IMR-90 (cell line): Measurements from ENCODE around the gene TLCD2. TPM values are rescaled to one million over a fixed set of nuclear protein-coding genes. Genes with fewer than 3 reads are reported as not detected.

Experiments
- ATAC-seq: fragments of 200-7000 bp; cut with Tn5 transposase; 2 replicates; pipeline ENCODE4 v1.9.1; 2020; ENCODE audit warnings: low read depth, mild to moderate bottlenecking, moderate library complexity
- BruUV-seq: library from RNA; stranded (reverse); fragments of 400-500 nt; replicated peaks from 2 replicates; lab custom pipeline; 2021; lab: Mats Ljungman, UMichigan
- CTCF ChIA-PET: fragments of 300-600 bp; formaldehyde crosslinking; extraction: SDS; loops from one replicate; lab custom pipeline; 2021; ENCODE audit warnings: antibody characterized with exemption; lab: Yijun Ruan, JAX
- POLR2A ChIA-PET: fragments of 300-600 bp; sonication (Branson Sonifier 250); formaldehyde crosslinking; loops from one replicate; lab custom pipeline; 2022; ENCODE audit warnings: antibody characterized with exemption; ENCODE audit not compliant: unreplicated experiment; lab: Charles Lee
- DNase-seq: peaks from one replicate; pipeline ENCODE4 v3.0.0; 2013
- H2AFZ ChIP-seq: replicated peaks from 2 replicates; pipeline ENCODE3; 2013; ENCODE audit warnings: low read length, mild to moderate bottlenecking; ENCODE audit not compliant: poor library complexity
- H2AK5ac ChIP-seq: 2 replicates; pipeline ENCODE4 v1.6.1; 2013; ENCODE audit warnings: low read depth, low read length, inconsistent platforms
- H2AK9ac ChIP-seq: replicated peaks from 2 replicates; pipeline ENCODE3; 2013; ENCODE audit warnings: mild to moderate bottlenecking, low read depth, low read length, moderate library complexity; ENCODE audit not compliant: poor library complexity
- H2BK120ac ChIP-seq: 2 replicates; pipeline ENCODE4 v1.6.1; 2013; ENCODE audit warnings: low read depth, low read length, inconsistent platforms
- H2BK15ac ChIP-seq: 3 replicates; pipeline ENCODE4 v1.6.1; 2013; ENCODE audit warnings: low read depth, low read length, inconsistent platforms
- H2BK20ac ChIP-seq: 2 replicates; pipeline ENCODE4 v1.6.1; 2013; ENCODE audit warnings: low read depth, mild to moderate bottlenecking, inconsistent platforms, low read length, moderate library complexity
- H2BK5ac ChIP-seq: 2 replicates; pipeline ENCODE4 v1.6.1; 2013; ENCODE audit warnings: mild to moderate bottlenecking, low read depth, low read length, inconsistent platforms; ENCODE audit not compliant: poor library complexity, severe bottlenecking
- H3K14ac ChIP-seq: replicated peaks from 2 replicates; pipeline ENCODE4 v1.6.1; 2013; ENCODE audit warnings: low read depth, low read length, inconsistent platforms
- H3K18ac ChIP-seq: 2 replicates; pipeline ENCODE4 v1.6.1; 2013; ENCODE audit warnings: low read depth, low read length, control low read depth
- H3K23ac ChIP-seq: 2 replicates; pipeline ENCODE4 v1.6.1; 2013; ENCODE audit warnings: low read depth, low read length, inconsistent platforms
- H3K27ac ChIP-seq: 2 replicates; pipeline ENCODE4 v1.5.1; 2013; ENCODE audit warnings: mild to moderate bottlenecking, control low read depth, low read length; ENCODE audit not compliant: insufficient read depth
- H3K27me3 ChIP-seq: 2 replicates; pipeline ENCODE4 v1.6.1; 2013; ENCODE audit warnings: low read length; ENCODE audit not compliant: control insufficient read depth, insufficient read depth
- H3K36me3 ChIP-seq: 2 replicates; pipeline ENCODE4 v1.6.1; 2013; ENCODE audit warnings: low read length, mixed read lengths; ENCODE audit not compliant: control insufficient read depth, insufficient read depth
- H3K4ac ChIP-seq: 2 replicates; pipeline ENCODE4 v1.6.1; 2013; ENCODE audit warnings: low read depth, low read length, inconsistent platforms
- H3K4me1 ChIP-seq: 2 replicates; pipeline ENCODE4 v1.6.1; 2013; ENCODE audit warnings: low read length, mixed read lengths; ENCODE audit not compliant: control insufficient read depth, insufficient read depth
- H3K4me2 ChIP-seq: 2 replicates; pipeline ENCODE4 v1.6.1; 2013; ENCODE audit warnings: low read depth, mild to moderate bottlenecking, control low read depth, low read length, moderate library complexity
- H3K4me3 ChIP-seq: 2 replicates; pipeline ENCODE4 v1.5.1; 2013; ENCODE audit warnings: low read depth, mild to moderate bottlenecking, control low read depth, low read length, moderate library complexity; ENCODE audit not compliant: insufficient read depth
- H3K56ac ChIP-seq: 2 replicates; pipeline ENCODE4 v1.6.1; 2013; ENCODE audit warnings: low read length, inconsistent platforms; ENCODE audit not compliant: insufficient read depth; ENCODE audit errors: extremely low read depth
- H3K79me1 ChIP-seq, 2 experiments: 2 replicates each; pipeline ENCODE4 v1.6.1; 2013; ENCODE audit warnings: low read length in 2 of 2, inconsistent platforms in 1 of 2, low read depth in 1 of 2
- H3K9ac ChIP-seq: 2 replicates; pipeline ENCODE4 v1.6.1; 2013; ENCODE audit warnings: low read depth, low read length, control low read depth
- H3K9me1 ChIP-seq: 2 replicates; pipeline ENCODE4 v1.6.1; 2013; ENCODE audit warnings: low read length, inconsistent platforms; ENCODE audit not compliant: insufficient read depth
- H3K9me3 ChIP-seq: 2 replicates; pipeline ENCODE4 v1.6.1; 2013; ENCODE audit warnings: low read length; ENCODE audit not compliant: control insufficient read depth, insufficient read depth
- H4K20me1 ChIP-seq: 2 replicates; pipeline ENCODE4 v1.6.1; 2013; ENCODE audit warnings: low read length, inconsistent platforms; ENCODE audit not compliant: insufficient read depth
- H4K5ac ChIP-seq: 2 replicates; pipeline ENCODE4 v1.6.1; 2013; ENCODE audit warnings: mild to moderate bottlenecking, low read depth, low read length, control low read depth
- H4K8ac ChIP-seq, 2 experiments: 2 replicates each; pipeline ENCODE4 v1.6.1; 2013; ENCODE audit warnings: low read depth in 2 of 2, low read length in 2 of 2, control low read depth in 1 of 2, inconsistent platforms in 1 of 2
- H4K91ac ChIP-seq: 2 replicates; pipeline ENCODE4 v1.6.1; 2013; ENCODE audit warnings: low read depth, low read length, inconsistent platforms; ENCODE audit not compliant: insufficient read depth
- CEBPB ChIP-seq: IDR thresholded peaks from 2 replicates; pipeline ENCODE4 v1.6.1; 2012; ENCODE audit warnings: low read depth, low read length, improper control_type of control experiment
- CHD1 ChIP-seq: IDR thresholded peaks from 2 replicates; pipeline ENCODE4 v1.6.1; 2012; ENCODE audit warnings: low read depth, low read length, improper control_type of control experiment
- MAFK ChIP-seq: IDR thresholded peaks from 2 replicates; pipeline ENCODE4 v1.6.1; 2012; ENCODE audit warnings: low read depth, low read length, improper control_type of control experiment
- RCOR1 ChIP-seq: IDR thresholded peaks from 2 replicates; pipeline ENCODE4 v1.6.1; 2012; ENCODE audit warnings: mild to moderate bottlenecking, low read length, improper control_type of control experiment; ENCODE audit not compliant: insufficient replicate concordance
- RFX5 ChIP-seq: IDR thresholded peaks from 2 replicates; pipeline ENCODE4 v1.8.0; 2012; ENCODE audit warnings: low read depth, mild to moderate bottlenecking, low read length, moderate library complexity
- SMC3 ChIP-seq: fragments of 150-350 bp; IDR thresholded peaks from 2 replicates; pipeline ENCODE4 v1.6.1; 2016; ENCODE audit warnings: low read depth, mild to moderate bottlenecking, antibody characterized with exemption, low read length, moderate library complexity
- WGBS, 2 experiments: methylation state at CpG; one replicate each; pipeline versions ENCODE4 v1.1.5 to v1.1.7; 2013; ENCODE audit warnings: missing lambda C conversion rate in 2 of 2; ENCODE audit not compliant: insufficient read length in 1 of 2; ENCODE audit errors: extremely low coverage in 2 of 2; 5-methylcytosine and 5-hydroxymethylcytosine counted together
- dilution Hi-C: fragments of 300-500 bp; cut with HindIII; formaldehyde crosslinking; loops from one replicate; pipeline ENCODE4 v1.14.3; 2018; ENCODE audit warnings: low sequenced_read_pairs; ENCODE audit not compliant: unreplicated experiment
- in situ Hi-C: fragments of 300-500 bp; cut with MboI; formaldehyde crosslinking; loops from 3 replicates; pipeline ENCODE4 v1.14.3; 2019; ENCODE audit warnings: low sequenced_read_pairs, inconsistent platforms, mixed read lengths
- intact Hi-C: fragments of 100-400 bp; cut with micrococcal nuclease; formaldehyde crosslinking; loops from 2 replicates; pipeline ENCODE4 v1.10.0; 2022
- polyA plus RNA-seq, 3 experiments: library from polyadenylated mRNA; depleted of rRNA; stranded (reverse); fragments of >200 nt; gene quantifications; 2 replicates each; pipeline ENCODE4 v1.2.3, GENCODE V29; 2012; ENCODE audit warnings: low replicate concordance in 1 of 3
- total RNA-seq: library from RNA; depleted of rRNA; stranded (reverse); fragments of >200 nt; gene quantifications from 2 replicates; pipeline ENCODE4 v1.2.3, GENCODE V29; 2012
- TF ChIP-seq, protein P1 (sequence below): fragments of 150-350 bp; IDR thresholded peaks from 2 replicates; pipeline ENCODE4 v1.6.1; 2016; ENCODE audit warnings: low read depth, mild to moderate bottlenecking, low read length, moderate library complexity, borderline replicate concordance

TLCD2 gene
- total and polyA plus RNA-seq, 2 of the 4 experiments (the other 2 are of a cell fraction), result 0.72 to 1.2 TPM

- no peak for TF ChIP-seq RCOR1
- TF ChIP-seq MAFK, result no peak
- TF ChIP-seq RFX5, result no peak
- TF ChIP-seq SMC3, result no peak
- TF ChIP-seq CHD1, result no peak
- TF ChIP-seq, protein P1, sequence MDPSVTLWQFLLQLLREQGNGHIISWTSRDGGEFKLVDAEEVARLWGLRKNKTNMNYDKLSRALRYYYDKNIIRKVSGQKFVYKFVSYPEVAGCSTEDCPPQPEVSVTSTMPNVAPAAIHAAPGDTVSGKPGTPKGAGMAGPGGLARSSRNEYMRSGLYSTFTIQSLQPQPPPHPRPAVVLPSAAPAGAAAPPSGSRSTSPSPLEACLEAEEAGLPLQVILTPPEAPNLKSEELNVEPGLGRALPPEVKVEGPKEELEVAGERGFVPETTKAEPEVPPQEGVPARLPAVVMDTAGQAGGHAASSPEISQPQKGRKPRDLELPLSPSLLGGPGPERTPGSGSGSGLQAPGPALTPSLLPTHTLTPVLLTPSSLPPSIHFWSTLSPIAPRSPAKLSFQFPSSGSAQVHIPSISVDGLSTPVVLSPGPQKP, result no peak
- no peak for TF ChIP-seq CEBPB
- H3K27ac ChIP-seq, result no peak overlapping the region
- no peak overlapping the region for H3K4ac ChIP-seq
- no peak overlapping the region for H3K9ac ChIP-seq
- no peak overlapping the region for H2BK120ac ChIP-seq
- no peak overlapping the region for H2AFZ ChIP-seq
- no peaks in the 10 kb centered on the region for H3K79me1 ChIP-seq
- H3K4me3 ChIP-seq, result no peak overlapping the region
- no peak overlapping the region for H2AK5ac ChIP-seq
- DNase-seq (no peak), ATAC-seq (no peak)
- H3K4me1 ChIP-seq, result no peaks in the 10 kb centered on the region; the same call in 1 of the 2 replicates
- no peaks in the 10 kb centered on the region for H3K9me1 ChIP-seq
- H3K23ac ChIP-seq, result no peak overlapping the region
- in situ Hi-C loops, result no loop called here
- no TSS peak for BruUV-seq
- H3K9me3 ChIP-seq, result peaks cover 6% of the 10 kb centered on the region; the same call in 1 of the 2 replicates
- H2BK15ac ChIP-seq, result no peak overlapping the region
- H3K56ac ChIP-seq, result no peak overlapping the region
- peaks cover 2% of the 10 kb centered on the region; the same call in 1 of the 2 replicates for H3K27me3 ChIP-seq
- POLR2A ChIA-PET, result no interaction called here
- 80% methylated on average over 2 of the region's 12 CpGs; no CpG with 5 or more reads in 1 of the 2 experiments for WGBS, 2 experiments
- dilution Hi-C loops, result no loop called here
- H3K4me2 ChIP-seq, result no peak overlapping the region
- H4K8ac ChIP-seq, result no peak overlapping the region
- intact Hi-C loops, result no loop called here
- no peak overlapping the region for H4K91ac ChIP-seq
- no peak overlapping the region for H2BK5ac ChIP-seq
- no peak overlapping the region for H4K5ac ChIP-seq
- H3K14ac ChIP-seq, result no peak overlapping the region
- CTCF ChIA-PET, result no interaction called here
- no peak overlapping the region for H2BK20ac ChIP-seq
- no peaks in the 10 kb centered on the region for H4K20me1 ChIP-seq
- H2AK9ac ChIP-seq, result no peak overlapping the region
- H3K18ac ChIP-seq, result no peak overlapping the region
- no peaks in the 10 kb centered on the region for H3K36me3 ChIP-seq
Observed at GRCh38 chr17:1745513-1746020, 35.4 kb upstream of the TLCD2 start.
